Neural cell (in vitro differentiated cells): ENCODE results near the gene LHX2. TPM values are rescaled to one million over a fixed set of nuclear protein-coding genes. Genes with fewer than 3 reads are reported as not detected.

Source experiments
- H2AFZ ChIP-seq: fragments of 200-600, 300-800 bp; sonication (generic), shearing (Covaris generic); 2 replicates; pipeline ENCODE4 v1.6.0; 2014; ENCODE audit warnings: low read depth, mild to moderate bottlenecking, antibody characterized with exemption, low read length, moderate library complexity
- H3F3A ChIP-seq: fragments of 200-600 bp; shearing (Covaris generic); 2 replicates; pipeline ENCODE4 v1.6.1; 2016; ENCODE audit warnings: mild to moderate bottlenecking, moderate library complexity, mixed read lengths, antibody characterized with exemption, low read length; ENCODE audit not compliant: insufficient read depth, poor library complexity, severe bottlenecking
- H3K27ac ChIP-seq: fragments of 200-600, 300-800 bp; sonication (generic), shearing (Covaris generic); 2 replicates; pipeline ENCODE4 v1.5.1; 2014; ENCODE audit warnings: mild to moderate bottlenecking, low read length, moderate library complexity
- H3K27me3 ChIP-seq: fragments of 300-800, 200-600 bp; sonication (generic), shearing (Covaris generic); 2 replicates; pipeline ENCODE4 v1.6.0; 2014; ENCODE audit warnings: mild to moderate bottlenecking, low read depth, low read length, moderate library complexity; ENCODE audit not compliant: insufficient read depth
- H3K36me3 ChIP-seq: fragments of 300-800, 200-600 bp; sonication (generic), shearing (Covaris generic); 2 replicates; pipeline ENCODE4 v1.5.1; 2014; ENCODE audit warnings: mild to moderate bottlenecking, antibody characterized with exemption, low read length, moderate library complexity; ENCODE audit not compliant: insufficient read depth
- H3K4me2 ChIP-seq: fragments of 300-800, 200-600 bp; sonication (generic), shearing (Covaris generic); 2 replicates; pipeline ENCODE4 v1.6.0; 2014; ENCODE audit warnings: mild to moderate bottlenecking, low read length
- H3K4me3 ChIP-seq: fragments of 300-800, 200-600 bp; sonication (generic), shearing (Covaris generic); 2 replicates; pipeline ENCODE4 v1.5.1; 2014; ENCODE audit warnings: mild to moderate bottlenecking, low read length, moderate library complexity
- H3K79me2 ChIP-seq: fragments of 200-600 bp; shearing (Covaris generic); replicated peaks from 2 replicates; pipeline ENCODE4 v1.6.0; 2014; ENCODE audit warnings: mild to moderate bottlenecking, low read length, moderate library complexity; ENCODE audit not compliant: insufficient read depth
- H3K9ac ChIP-seq: fragments of 300-800, 200-600 bp; sonication (generic), shearing (Covaris generic); 2 replicates; pipeline ENCODE4 v1.6.1; 2016; ENCODE audit warnings: mild to moderate bottlenecking, low read length, mixed read lengths
- H3K9me2 ChIP-seq: fragments of 200-600 bp; shearing (Covaris generic); 2 replicates; pipeline ENCODE4 v1.6.1; 2016; ENCODE audit warnings: mild to moderate bottlenecking, low read length, mixed read lengths; ENCODE audit not compliant: insufficient read depth
- H3K9me3 ChIP-seq: fragments of 200-600, 300-800 bp; sonication (generic), shearing (Covaris generic); 2 replicates; pipeline ENCODE4 v1.6.1; 2016; ENCODE audit warnings: mild to moderate bottlenecking, mixed run types, low read length, moderate library complexity, mixed read lengths
- H4K20me1 ChIP-seq: fragments of 200-600 bp; shearing (Covaris generic); 2 replicates; pipeline ENCODE4 v1.6.1; 2016; ENCODE audit warnings: mild to moderate bottlenecking, mixed run types; ENCODE audit not compliant: insufficient read depth
- EP300 ChIP-seq: fragments of 450-650 bp; conservative IDR thresholded peaks from 2 replicates; pipeline ENCODE4 v1.6.1; 2014; ENCODE audit warnings: antibody characterized with exemption, mild to moderate bottlenecking, moderate library complexity; ENCODE audit not compliant: poor library complexity, severe bottlenecking
- EZH2 ChIP-seq: fragments of 200-600, 300-800 bp; shearing (Covaris generic), sonication (generic); IDR thresholded peaks from 2 replicates; pipeline ENCODE4 v1.6.1; 2014; ENCODE audit warnings: antibody characterized with exemption, low read length, borderline replicate concordance, mild to moderate bottlenecking; ENCODE audit not compliant: insufficient read depth, poor library complexity, severe bottlenecking
- MXI1 ChIP-seq: fragments of 450-650 bp; conservative IDR thresholded peaks from 2 replicates; pipeline ENCODE4 v1.6.1; 2014; ENCODE audit warnings: antibody characterized with exemption, mild to moderate bottlenecking; ENCODE audit not compliant: poor library complexity, severe bottlenecking
- POLR2AphosphoS5 ChIP-seq: IDR thresholded peaks from 2 replicates; pipeline ENCODE4 v1.6.1; 2012
- RAD21 ChIP-seq: fragments of 450-650 bp; conservative IDR thresholded peaks from 2 replicates; pipeline ENCODE4 v1.6.1; 2014; ENCODE audit warnings: antibody characterized with exemption, mild to moderate bottlenecking, moderate library complexity
- SMC3 ChIP-seq: fragments of 450-650 bp; conservative IDR thresholded peaks from 2 replicates; pipeline ENCODE4 v1.6.1; 2014; ENCODE audit warnings: antibody characterized with exemption, mild to moderate bottlenecking, moderate library complexity; ENCODE audit not compliant: poor library complexity
- TAF1 ChIP-seq: IDR thresholded peaks from 2 replicates; pipeline ENCODE4 v1.6.1; 2012; ENCODE audit warnings: low read depth
- polyA plus RNA-seq: library from polyadenylated mRNA; depleted of rRNA; stranded (reverse); fragments of >200 nt; gene quantifications from 2 replicates; pipeline ENCODE4 v1.2.3, GENCODE V29; 2014
- TF ChIP-seq, protein P1 (sequence below): fragments of 450-650 bp; IDR thresholded peaks from 2 replicates; pipeline ENCODE4 v1.5.1; 2014; ENCODE audit warnings: antibody characterized with exemption, mild to moderate bottlenecking, moderate library complexity; ENCODE audit not compliant: poor library complexity, severe bottlenecking
- TF ChIP-seq, protein P2 (sequence below): IDR thresholded peaks from 2 replicates; pipeline ENCODE4 v1.6.1; 2012; ENCODE audit warnings: borderline replicate concordance

The LHX2 gene
- polyA plus RNA-seq, 1 donor from 2014 or later = 3.6 TPM

GRCh38 chr9:124024107-124024506 is 12.5 kb downstream of the LHX2 start:
- Histone ChIP-seq H3K9me2 (no peaks in the 10 kb centered on the region), H3K9me3 (no peaks in the 10 kb centered on the region), H3K4me2 (no peak overlapping the region), H3K36me3 (no peaks in the 10 kb centered on the region), H3K4me3 (no peak overlapping the region), H4K20me1 (no peaks in the 10 kb centered on the region), H3K27me3 (peaks cover 2% of the 10 kb centered on the region), H3K9ac (no peak overlapping the region), H3K79me2 (peaks cover 46% of the 10 kb centered on the region), H3F3A (no peaks in the 10 kb centered on the region), H3K27ac (no peak overlapping the region), H2AFZ (no peak overlapping the region)
- TF ChIP-seq MXI1 (no peak), POLR2AphosphoS5 (no peak), TAF1 (no peak), EZH2 (no peak), RAD21 (no peak), SMC3 (no peak), EP300 (no peak)
- TF ChIP-seq, protein P1, sequence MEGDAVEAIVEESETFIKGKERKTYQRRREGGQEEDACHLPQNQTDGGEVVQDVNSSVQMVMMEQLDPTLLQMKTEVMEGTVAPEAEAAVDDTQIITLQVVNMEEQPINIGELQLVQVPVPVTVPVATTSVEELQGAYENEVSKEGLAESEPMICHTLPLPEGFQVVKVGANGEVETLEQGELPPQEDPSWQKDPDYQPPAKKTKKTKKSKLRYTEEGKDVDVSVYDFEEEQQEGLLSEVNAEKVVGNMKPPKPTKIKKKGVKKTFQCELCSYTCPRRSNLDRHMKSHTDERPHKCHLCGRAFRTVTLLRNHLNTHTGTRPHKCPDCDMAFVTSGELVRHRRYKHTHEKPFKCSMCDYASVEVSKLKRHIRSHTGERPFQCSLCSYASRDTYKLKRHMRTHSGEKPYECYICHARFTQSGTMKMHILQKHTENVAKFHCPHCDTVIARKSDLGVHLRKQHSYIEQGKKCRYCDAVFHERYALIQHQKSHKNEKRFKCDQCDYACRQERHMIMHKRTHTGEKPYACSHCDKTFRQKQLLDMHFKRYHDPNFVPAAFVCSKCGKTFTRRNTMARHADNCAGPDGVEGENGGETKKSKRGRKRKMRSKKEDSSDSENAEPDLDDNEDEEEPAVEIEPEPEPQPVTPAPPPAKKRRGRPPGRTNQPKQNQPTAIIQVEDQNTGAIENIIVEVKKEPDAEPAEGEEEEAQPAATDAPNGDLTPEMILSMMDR = no peak
- TF ChIP-seq, protein P2, sequence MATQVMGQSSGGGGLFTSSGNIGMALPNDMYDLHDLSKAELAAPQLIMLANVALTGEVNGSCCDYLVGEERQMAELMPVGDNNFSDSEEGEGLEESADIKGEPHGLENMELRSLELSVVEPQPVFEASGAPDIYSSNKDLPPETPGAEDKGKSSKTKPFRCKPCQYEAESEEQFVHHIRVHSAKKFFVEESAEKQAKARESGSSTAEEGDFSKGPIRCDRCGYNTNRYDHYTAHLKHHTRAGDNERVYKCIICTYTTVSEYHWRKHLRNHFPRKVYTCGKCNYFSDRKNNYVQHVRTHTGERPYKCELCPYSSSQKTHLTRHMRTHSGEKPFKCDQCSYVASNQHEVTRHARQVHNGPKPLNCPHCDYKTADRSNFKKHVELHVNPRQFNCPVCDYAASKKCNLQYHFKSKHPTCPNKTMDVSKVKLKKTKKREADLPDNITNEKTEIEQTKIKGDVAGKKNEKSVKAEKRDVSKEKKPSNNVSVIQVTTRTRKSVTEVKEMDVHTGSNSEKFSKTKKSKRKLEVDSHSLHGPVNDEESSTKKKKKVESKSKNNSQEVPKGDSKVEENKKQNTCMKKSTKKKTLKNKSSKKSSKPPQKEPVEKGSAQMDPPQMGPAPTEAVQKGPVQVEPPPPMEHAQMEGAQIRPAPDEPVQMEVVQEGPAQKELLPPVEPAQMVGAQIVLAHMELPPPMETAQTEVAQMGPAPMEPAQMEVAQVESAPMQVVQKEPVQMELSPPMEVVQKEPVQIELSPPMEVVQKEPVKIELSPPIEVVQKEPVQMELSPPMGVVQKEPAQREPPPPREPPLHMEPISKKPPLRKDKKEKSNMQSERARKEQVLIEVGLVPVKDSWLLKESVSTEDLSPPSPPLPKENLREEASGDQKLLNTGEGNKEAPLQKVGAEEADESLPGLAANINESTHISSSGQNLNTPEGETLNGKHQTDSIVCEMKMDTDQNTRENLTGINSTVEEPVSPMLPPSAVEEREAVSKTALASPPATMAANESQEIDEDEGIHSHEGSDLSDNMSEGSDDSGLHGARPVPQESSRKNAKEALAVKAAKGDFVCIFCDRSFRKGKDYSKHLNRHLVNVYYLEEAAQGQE = no peak

DNA sequence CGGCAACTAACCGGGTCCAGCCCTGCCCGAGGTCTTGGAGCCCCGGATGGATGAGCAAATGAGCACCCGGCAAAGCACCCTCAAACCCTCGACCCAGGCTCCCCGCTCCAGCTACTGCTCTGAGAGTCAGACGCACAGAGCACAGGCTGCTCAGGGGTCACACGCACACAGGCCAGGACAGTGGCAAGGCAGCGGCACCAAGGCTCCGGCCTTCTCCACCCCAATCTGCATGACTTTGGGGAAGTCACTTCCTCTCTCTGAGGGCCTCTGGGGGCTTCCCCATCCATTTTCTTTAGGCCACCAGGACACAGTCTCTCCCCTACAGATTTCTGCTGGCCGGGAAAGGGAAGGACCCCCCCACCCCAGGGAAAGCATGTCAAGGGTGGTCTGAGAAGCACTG is 18.0 kb downstream of the LHX2 start:
- Histone ChIP-seq H3K27me3 (no peaks in the 10 kb centered on the region), H3F3A (no peaks in the 10 kb centered on the region), H2AFZ (no peak overlapping the region), H3K4me3 (no peak overlapping the region), H3K79me2 (no peaks in the 10 kb centered on the region), H3K4me2 (no peak overlapping the region), H4K20me1 (no peaks in the 10 kb centered on the region), H3K36me3 (no peaks in the 10 kb centered on the region), H3K9me3 (no peaks in the 10 kb centered on the region), H3K9me2 (no peaks in the 10 kb centered on the region), H3K9ac (no peak overlapping the region), H3K27ac (no peak overlapping the region)
- TF ChIP-seq, protein P2 = no peak
- TF ChIP-seq MXI1 (no peak), POLR2AphosphoS5 (no peak), RAD21 (no peak), EZH2 (no peak), SMC3 (no peak), TAF1 (no peak), EP300 (no peak)
- TF ChIP-seq, protein P1 = no peak
